LNCAP (cell line): ENCODE results near the gene ADORA2B.

ENCODE experiments used
- CTCF ChIP-seq: fragments of 450-650 bp; IDR thresholded peaks from 2 replicates; pipeline ENCODE4 v1.5.1; 2017; ENCODE audit warnings: mild to moderate bottlenecking

The ADORA2B gene

GRCh38 chr17:15971882-15972281 is 27.0 kb downstream of the ADORA2B start:
- TF ChIP-seq CTCF: no peak

GRCh38 chr17:15972497-15972951 is 27.6 kb downstream of the ADORA2B start:
- no peak for TF ChIP-seq CTCF

- TF ChIP-seq CTCF: no peak
Observed at GRCh38 chr17:15973016-15973415, 28.1 kb downstream of the ADORA2B start.

- no peak for TF ChIP-seq CTCF
Observed at GRCh38 chr17:15973834-15974233, 28.9 kb downstream of the ADORA2B start.

GRCh38 chr17:15977894-15978293 is 33.0 kb downstream of the ADORA2B start:
- no peak for TF ChIP-seq CTCF

- no peak for TF ChIP-seq CTCF
Observed at GRCh38 chr17:15978606-15979005, 33.7 kb downstream of the ADORA2B start.

GRCh38 chr17:15981208-15981607 is 36.3 kb downstream of the ADORA2B start:
- TF ChIP-seq CTCF: no peak
